Measurements from ENCODE around the gene MYB. TPM values are rescaled to one million over a fixed set of nuclear protein-coding genes. Genes with fewer than 3 reads are reported as not detected.
A peak's percentile ranks its signal among the peaks of the same experiment; 100 is the strongest.

The MYB gene
- total and polyA plus RNA-seq, 2 experiments from 2014 or later: 0.21 to 0.51 TPM

- Histone ChIP-seq H3K27me3 (no peaks in the 10 kb centered on the region), H3K27ac (no peak overlapping the region), H3K36me3 (no peaks in the 10 kb centered on the region), H3K4me3 (no peak overlapping the region), H3K4me1 (ENCODE audit: low read depth) (no peaks in the 10 kb centered on the region), H3K9me3 (ENCODE audit: low read depth) (no peaks in the 10 kb centered on the region)
- no peak for TF ChIP-seq CTCF (IDR thresholded peaks at IDR 0.05; ENCODE audit: low read depth, low read length)
- DNase-seq (ENCODE audit: low read depth in 1 of 2, low spot score in 1 of 2): no peak
These were observed 46.6 kb downstream of the MYB start for GRCh38 chr6:135227758-135228157.

GRCh38 chr6:135228486-135228885 is 47.4 kb downstream of the MYB start:
- Histone ChIP-seq H3K36me3 (no peaks in the 10 kb centered on the region), H3K4me3 (no peak overlapping the region), H3K4me1 (ENCODE audit: low read depth) (no peaks in the 10 kb centered on the region), H3K27ac (no peak overlapping the region), H3K9me3 (ENCODE audit: low read depth) (no peaks in the 10 kb centered on the region), H3K27me3 (no peaks in the 10 kb centered on the region)
- TF ChIP-seq CTCF (IDR thresholded peaks at IDR 0.05; ENCODE audit: low read depth, low read length): no peak
- no peak for DNase-seq (ENCODE audit: low read depth in 1 of 2, low spot score in 1 of 2)

- no peak for DNase-seq (ENCODE audit: low read depth in 1 of 2, low spot score in 1 of 2)
- Histone ChIP-seq H3K9me3 (ENCODE audit: low read depth) (no peaks in the 10 kb centered on the region), H3K36me3 (no peaks in the 10 kb centered on the region), H3K27ac (no peak overlapping the region), H3K27me3 (no peaks in the 10 kb centered on the region), H3K4me3 (no peak overlapping the region), H3K4me1 (ENCODE audit: low read depth) (no peaks in the 10 kb centered on the region)
- no peak for TF ChIP-seq CTCF (IDR thresholded peaks at IDR 0.05; ENCODE audit: low read depth, low read length)
These were observed 48.9 kb downstream of the MYB start for GRCh38 chr6:135229996-135230395.

GRCh38 chr6:135230711-135231468 is 49.8 kb downstream of the MYB start:
- Histone ChIP-seq H3K4me1 (ENCODE audit: low read depth) (no peaks in the 10 kb centered on the region), H3K27ac (no peak overlapping the region), H3K27me3 (no peaks in the 10 kb centered on the region), H3K36me3 (no peaks in the 10 kb centered on the region), H3K9me3 (ENCODE audit: low read depth) (no peaks in the 10 kb centered on the region), H3K4me3 (no peak overlapping the region)
- DNase-seq (ENCODE audit: low read depth in 1 of 2, low spot score in 1 of 2): peak in 1 of 2 donors; percentile 35
- TF ChIP-seq CTCF (IDR thresholded peaks at IDR 0.05; ENCODE audit: low read depth, low read length): no peak

- TF ChIP-seq CTCF (IDR thresholded peaks at IDR 0.05; ENCODE audit: low read depth, low read length): no peak
These were observed 50.3 kb downstream of the MYB start for GRCh38 chr6:135231469-135231844.

More at GRCh38 chr6:135231469-135231844, 50.3 kb downstream of the MYB start:
- no peak overlapping the region for H3K27ac ChIP-seq
- no peaks in the 10 kb centered on the region for H3K4me1 ChIP-seq (ENCODE audit: low read depth)
- H3K27me3 ChIP-seq: no peaks in the 10 kb centered on the region
- H3K36me3 ChIP-seq: no peaks in the 10 kb centered on the region
- no peak overlapping the region for H3K4me3 ChIP-seq
- peak in 1 of 2 donors; percentile 7 for DNase-seq (ENCODE audit: low read depth in 1 of 2, low spot score in 1 of 2)
- no peaks in the 10 kb centered on the region for H3K9me3 ChIP-seq (ENCODE audit: low read depth)
